NCI-H146 treated with DMSO at 0.1 percent for 48 hours (cell line): ENCODE data around the gene ERMARD.

Experiments used
- DNase-seq: peaks from one replicate; lab custom pipeline; 2025; ENCODE audit not compliant: unreplicated experiment; lab: John Stamatoyannopoulos, UW

Gene ERMARD

GRCh38 chr6:169751242-169752073 is at the start of gene ERMARD, which contains the start of gene DYNLT2:
TSS of gene ERMARD (plus strand) at chr6:169751622. CDS start at chr6:169751658, 36 bp downstream.
TSS of gene DYNLT2 (minus strand) at chr6:169751572. CDS start at chr6:169751458, 114 bp downstream.
- DNase-seq = peak; percentile 96

GRCh38 chr6:169701954-169702839 is 49.2 kb upstream of the ERMARD start, which contains the start of the genes C6orf120 and WDR27:
TSS of gene C6orf120 (plus strand) at chr6:169702126. CDS start at chr6:169702460, 334 bp downstream.
TSS of gene WDR27 (minus strand) at chr6:169702029. CDS start at chr6:169689005, 13,024 bp downstream.
- DNase-seq = peak; percentile 95

- no peak for DNase-seq
Observed at GRCh38 chr6:169702840-169703246, 48.6 kb upstream of the ERMARD start.

GRCh38 chr6:169707772-169708171 is 43.6 kb upstream of the ERMARD start:
- no peak for DNase-seq

- DNase-seq = no peak
Observed at GRCh38 chr6:169709293-169709692, 42.1 kb upstream of the ERMARD start.

GRCh38 chr6:169710009-169710408 is 41.4 kb upstream of the ERMARD start:
- no peak for DNase-seq

GRCh38 chr6:169714178-169714577 is 37.2 kb upstream of the ERMARD start:
- DNase-seq = no peak

GRCh38 chr6:169714595-169714994 is 36.8 kb upstream of the ERMARD start:
- no peak for DNase-seq

GRCh38 chr6:169719117-169719516 is 32.3 kb upstream of the ERMARD start:
- DNase-seq = no peak

- no peak for DNase-seq
Observed at GRCh38 chr6:169720207-169720855, 31.1 kb upstream of the ERMARD start.

- no peak for DNase-seq
Observed at GRCh38 chr6:169722362-169723199, 28.8 kb upstream of the ERMARD start.

- peak; percentile 47 for DNase-seq
Observed at GRCh38 chr6:169723200-169723909, 28.1 kb upstream of the ERMARD start.

- no peak for DNase-seq
Observed at GRCh38 chr6:169723991-169724493, 27.4 kb upstream of the ERMARD start.

GRCh38 chr6:169724494-169725124 is 26.8 kb upstream of the ERMARD start, which contains the start of gene PHF10:
TSS of gene PHF10 (minus strand) at chr6:169724500. CDS start at chr6:169723931, 569 bp downstream.
- peak; percentile 90 for DNase-seq

GRCh38 chr6:169725125-169726048 is 26.0 kb upstream of the ERMARD start:
- DNase-seq = peak; percentile 52

GRCh38 chr6:169726049-169726400 is 25.4 kb upstream of the ERMARD start:
- DNase-seq = no peak

GRCh38 chr6:169726963-169727362 is 24.5 kb upstream of the ERMARD start:
- no peak for DNase-seq

GRCh38 chr6:169729961-169730360 is 21.5 kb upstream of the ERMARD start:
- DNase-seq = no peak
